Astrocyte (in vitro differentiated cells and primary cell): ENCODE results near the gene CHST11. TPM values are rescaled to one million over a fixed set of nuclear protein-coding genes. Genes with fewer than 3 reads are reported as not detected.

Source experiments
- DNase-seq: peaks from one replicate; pipeline ENCODE4 v3.0.0-alpha.2; 2010; ENCODE audit warnings: low read depth
- FAIRE-seq: peaks from 2 replicates; lab custom pipeline; 2011; peaks lifted over from hg19 to GRCh38; lab: Jason Lieb, UNC
- H2AFZ ChIP-seq: 2 replicates; pipeline ENCODE4 v1.6.0; 2012; ENCODE audit warnings: low read depth, low read length, inconsistent platforms
- H3K27ac ChIP-seq: 2 replicates; pipeline ENCODE4 v1.5.1; 2011; ENCODE audit warnings: low read depth, low read length, inconsistent platforms
- H3K27me3 ChIP-seq: 2 replicates; pipeline ENCODE4 v1.6.0; 2011; ENCODE audit warnings: low read length, inconsistent platforms; ENCODE audit not compliant: insufficient read depth
- H3K36me3 ChIP-seq: 2 replicates; pipeline ENCODE4 v1.5.1; 2011; ENCODE audit warnings: low read length, inconsistent platforms; ENCODE audit not compliant: insufficient read depth
- H3K4me1 ChIP-seq: 2 replicates; pipeline ENCODE4 v1.5.1; 2011; ENCODE audit warnings: low read length, inconsistent platforms; ENCODE audit not compliant: insufficient read depth
- H3K4me2 ChIP-seq: 2 replicates; pipeline ENCODE4 v1.6.0; 2012; ENCODE audit warnings: low read length, inconsistent platforms
- H3K4me3 ChIP-seq: 2 replicates; pipeline ENCODE4 v1.5.1; 2011; ENCODE audit warnings: low read depth, mild to moderate bottlenecking, low read length, inconsistent platforms; ENCODE audit not compliant: insufficient read depth
- H3K79me2 ChIP-seq: 2 replicates; pipeline ENCODE4 v1.6.0; 2012; ENCODE audit warnings: mild to moderate bottlenecking, low read length, inconsistent platforms; ENCODE audit not compliant: insufficient read depth
- H3K9ac ChIP-seq: 2 replicates; pipeline ENCODE4 v1.6.0; 2012; ENCODE audit warnings: mild to moderate bottlenecking, low read length, inconsistent platforms
- H3K9me3 ChIP-seq: 2 replicates; pipeline ENCODE4 v1.5.1; 2012; ENCODE audit warnings: low read depth, mild to moderate bottlenecking, low read length, inconsistent platforms; ENCODE audit not compliant: insufficient read depth
- H4K20me1 ChIP-seq: 2 replicates; pipeline ENCODE4 v1.6.0; 2012; ENCODE audit warnings: low read length, inconsistent platforms; ENCODE audit not compliant: insufficient read depth
- H3K27ac Mint-ChIP-seq: one replicate; pipeline ENCODE4 v1.8.0; 2021; ENCODE audit warnings: mild to moderate bottlenecking, mixed read lengths; ENCODE audit not compliant: unreplicated experiment
- H3K27me3 Mint-ChIP-seq: one replicate; pipeline ENCODE4 v1.8.0; 2021; ENCODE audit warnings: low read depth, mixed read lengths; ENCODE audit not compliant: unreplicated experiment
- H3K36me3 Mint-ChIP-seq: one replicate; pipeline ENCODE4 v1.8.0; 2021; ENCODE audit warnings: low read depth, mixed read lengths; ENCODE audit not compliant: unreplicated experiment
- H3K4me1 Mint-ChIP-seq: one replicate; pipeline ENCODE4 v1.8.0; 2021; ENCODE audit warnings: low read depth, mixed read lengths; ENCODE audit not compliant: unreplicated experiment
- H3K4me3 Mint-ChIP-seq: one replicate; pipeline ENCODE4 v1.8.0; 2021; ENCODE audit warnings: mild to moderate bottlenecking, moderate library complexity, mixed read lengths; ENCODE audit not compliant: unreplicated experiment
- H3K9me3 Mint-ChIP-seq: one replicate; pipeline ENCODE4 v1.8.0; 2021; ENCODE audit warnings: mild to moderate bottlenecking, mixed read lengths; ENCODE audit not compliant: unreplicated experiment
- CTCF ChIP-seq: IDR thresholded peaks from 2 replicates; pipeline ENCODE4 v1.5.1; 2011; ENCODE audit warnings: low read depth, mild to moderate bottlenecking, inconsistent platforms, low read length, moderate library complexity; ENCODE audit not compliant: insufficient read depth
- EZH2 ChIP-seq: IDR thresholded peaks from 2 replicates; pipeline ENCODE4 v1.6.1; 2012; ENCODE audit warnings: mild to moderate bottlenecking, low read length, inconsistent platforms; ENCODE audit not compliant: insufficient read depth
- total RNA-seq: library from RNA; stranded (reverse); gene quantifications from 2 replicates; pipeline ENCODE4 v1.2.1, GENCODE V29; 2021

CHST11 gene
- total RNA-seq, 1 donor from 2014 or later = 30.2 TPM

DNA sequence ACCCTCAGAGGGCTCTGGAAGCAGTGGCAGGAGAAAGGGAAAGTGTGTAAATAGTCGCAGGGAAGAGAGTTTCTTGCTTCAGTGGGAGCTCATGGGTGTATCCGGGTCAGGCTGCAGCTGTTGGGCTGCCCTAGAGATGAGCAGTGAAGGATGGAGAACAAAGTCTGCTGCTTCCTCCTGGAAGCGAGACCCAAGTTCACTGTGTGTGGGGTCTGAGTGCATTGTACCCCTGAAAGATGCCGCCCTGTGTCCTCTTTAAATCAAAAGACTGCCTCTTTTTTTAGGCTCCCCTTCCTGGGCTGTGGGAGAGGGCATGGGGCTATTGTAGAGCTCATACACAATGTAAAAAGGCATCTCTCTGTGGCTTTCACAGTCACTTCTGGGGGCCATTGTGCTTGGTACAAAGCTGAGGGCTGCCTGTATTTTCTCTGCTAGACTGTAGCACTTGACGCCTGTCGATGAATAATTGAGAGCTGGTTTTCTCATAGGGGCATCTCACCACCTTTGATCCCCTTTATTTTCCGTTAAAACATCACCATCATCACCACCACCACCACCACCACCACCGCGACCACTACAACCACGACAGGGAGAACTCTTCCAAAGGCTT lies 16.7 kb downstream of the CHST11 start:
- Histone ChIP-seq H3K27me3 (no peaks in the 10 kb centered on the region), H2AFZ (no peak overlapping the region), H3K9ac (peak overlapping the region; percentile 3), H3K4me3 (no peak overlapping the region), H3K36me3 (no peaks in the 10 kb centered on the region), H3K79me2 (peaks cover 75% of the 10 kb centered on the region), H3K4me1 (peaks cover 7% of the 10 kb centered on the region), H3K9me3 (no peaks in the 10 kb centered on the region), H3K27ac (no peak overlapping the region), H3K4me2 (peak overlapping the region; percentile 37), H4K20me1 (peaks cover 39% of the 10 kb centered on the region)
- FAIRE-seq = no peak
- H3K4me3 Mint-ChIP-seq = no peak overlapping the region
- H3K27me3 Mint-ChIP-seq = no peaks in the 10 kb centered on the region
- H3K27ac Mint-ChIP-seq = no peak overlapping the region
- DNase-seq = no peak
- TF ChIP-seq CTCF (no peak), EZH2 (no peak)
- peaks cover 7% of the 10 kb centered on the region for H3K36me3 Mint-ChIP-seq
- H3K9me3 Mint-ChIP-seq = peaks cover 7% of the 10 kb centered on the region
- H3K4me1 Mint-ChIP-seq = peaks cover 11% of the 10 kb centered on the region

- no peaks in the 10 kb centered on the region for H3K27me3 ChIP-seq
- H3K4me3 ChIP-seq = no peak overlapping the region
- H3K4me2 ChIP-seq = no peak overlapping the region
- no peak overlapping the region for H2AFZ ChIP-seq
- H3K9me3 ChIP-seq = no peaks in the 10 kb centered on the region
- Mint-ChIP-seq H3K27me3 (no peaks in the 10 kb centered on the region), H3K4me1 (peaks cover 19% of the 10 kb centered on the region), H3K27ac (no peak overlapping the region), H3K36me3 (peaks cover 12% of the 10 kb centered on the region), H3K9me3 (peaks cover 5% of the 10 kb centered on the region), H3K4me3 (no peak overlapping the region)
- H3K27ac ChIP-seq = no peak overlapping the region
- DNase-seq = no peak
- no peaks in the 10 kb centered on the region for H3K36me3 ChIP-seq
- FAIRE-seq = no peak
- peaks cover 26% of the 10 kb centered on the region for H4K20me1 ChIP-seq
- no peak overlapping the region for H3K9ac ChIP-seq
- peaks cover 11% of the 10 kb centered on the region for H3K4me1 ChIP-seq
- TF ChIP-seq EZH2 = no peak
- no peak for TF ChIP-seq CTCF
- H3K79me2 ChIP-seq = peaks cover 74% of the 10 kb centered on the region
Measured at GRCh38 chr12:104475271-104475670, 18.5 kb downstream of the CHST11 start.
